Measurements from ENCODE around the gene ZYG11A. TPM values are rescaled to one million over a fixed set of nuclear protein-coding genes. Genes with fewer than 3 reads are reported as not detected.
"Not testable (repeated sequence)": the region's sequence is repeated elsewhere in the genome, so short reads cannot be mapped to it uniquely, and the experiment has no call there.

ZYG11A gene
- total and polyA plus RNA-seq, 3 donors from 2014 or later = 6.4 to 9.8 (median 8.7) TPM

- DNase-seq = no peak
- H3K27ac ChIP-seq = no peak overlapping the region
- H3K9me3 ChIP-seq = no peaks in the 10 kb centered on the region
- no peaks in the 10 kb centered on the region for H3K27me3 ChIP-seq
- no peak overlapping the region for H3K4me3 ChIP-seq
- whole genome bisulfite sequencing, 2 donors = 85 to 87% methylated on average over 4 of the region's 4 CpGs
- intact Hi-C loops (cut with DNase I; ENCODE audit: low total_unique reads) = no loop called here
- no peaks in the 10 kb centered on the region for H3K36me3 ChIP-seq (ENCODE audit: low read depth, missing control alignments)
- TF ChIP-seq CTCF (IDR thresholded peaks at IDR 0.05) (no peak), POLR2A (IDR thresholded peaks at IDR 0.05) (no peak)
- no peaks in the 10 kb centered on the region for H3K4me1 ChIP-seq
These were observed 14.9 kb downstream of the ZYG11A start for GRCh38 chr1:52857443-52857842.

GRCh38 chr1:52862666-52863458, 20.3 kb downstream of the ZYG11A start:
- no peaks in the 10 kb centered on the region for H3K9me3 ChIP-seq
- intact Hi-C loops (cut with DNase I; ENCODE audit: low total_unique reads) = no loop called here
- TF ChIP-seq CTCF (IDR thresholded peaks at IDR 0.05) (no peak), POLR2A (IDR thresholded peaks at IDR 0.05) (no peak)
- DNase-seq = no peak
- WGBS, 2 donors = 84 to 86% methylated on average over 2 of the region's 2 CpGs
- H3K4me3 ChIP-seq = no peak overlapping the region
- no peak overlapping the region for H3K27ac ChIP-seq
- no peaks in the 10 kb centered on the region for H3K36me3 ChIP-seq (ENCODE audit: low read depth, missing control alignments)
- H3K4me1 ChIP-seq = no peaks in the 10 kb centered on the region
- no peaks in the 10 kb centered on the region for H3K27me3 ChIP-seq

- intact Hi-C loops (cut with DNase I; ENCODE audit: low total_unique reads) = no loop called here
- Histone ChIP-seq H3K36me3 (ENCODE audit: low read depth, missing control alignments) (no peaks in the 10 kb centered on the region), H3K9me3 (no peaks in the 10 kb centered on the region), H3K27ac (no peak overlapping the region), H3K27me3 (no peaks in the 10 kb centered on the region), H3K4me1 (no peaks in the 10 kb centered on the region), H3K4me3 (no peak overlapping the region)
- no peak for TF ChIP-seq CTCF (IDR thresholded peaks at IDR 0.05)
- no peak for TF ChIP-seq POLR2A (IDR thresholded peaks at IDR 0.05)
- no peak for DNase-seq
- 88 to 90% methylated on average over 2 of the region's 2 CpGs for WGBS, 2 donors
These were observed 24.7 kb downstream of the ZYG11A start for GRCh38 chr1:52867087-52867863.

- H3K27me3 ChIP-seq; intact Hi-C loops (cut with DNase I; ENCODE audit: low total_unique reads); H3K27ac ChIP-seq: not testable (repeated sequence)
These were observed 27.2 kb downstream of the ZYG11A start for GRCh38 chr1:52869727-52870126.

GRCh38 chr1:52876843-52877242, 34.3 kb downstream of the ZYG11A start:
- no peak for DNase-seq
- Histone ChIP-seq H3K9me3 (no peaks in the 10 kb centered on the region), H3K27me3 (no peaks in the 10 kb centered on the region), H3K27ac (no peak overlapping the region), H3K36me3 (ENCODE audit: low read depth, missing control alignments) (no peaks in the 10 kb centered on the region), H3K4me1 (no peaks in the 10 kb centered on the region), H3K4me3 (no peak overlapping the region)
- TF ChIP-seq POLR2A (IDR thresholded peaks at IDR 0.05) = no peak
- no peak for TF ChIP-seq CTCF (IDR thresholded peaks at IDR 0.05)
- WGBS, 2 donors = 43 to 54% methylated on average over 2 of the region's 2 CpGs
- intact Hi-C loops (cut with DNase I; ENCODE audit: low total_unique reads) = no loop called here

More at GRCh38 chr1:52869727-52870126, 27.2 kb downstream of the ZYG11A start:
- H3K9me3 ChIP-seq; DNase-seq; H3K4me1 ChIP-seq; H3K36me3 ChIP-seq (ENCODE audit: low read depth, missing control alignments); H3K4me3 ChIP-seq: not testable (repeated sequence)
- WGBS, 2 donors = 75 to 95% methylated on average over 2 to 23 of the region's 29 CpGs
